ENCODE results near the gene MAP7.
"Not testable (repeated sequence)": the region's sequence is repeated elsewhere in the genome, so short reads cannot be mapped to it uniquely, and the experiment has no call there.

The MAP7 gene

GRCh38 chr6:136550330-136551071 lies at the start of gene MAP7:
TSS of gene MAP7 (minus strand) at chr6:136550422. CDS start at chr6:136550408, 14 bp downstream.
- peak; percentile 70 for DNase-seq

GRCh38 chr6:136599329-136600011 lies 49.2 kb upstream of the MAP7 start:
- DNase-seq, result no peak

DNA sequence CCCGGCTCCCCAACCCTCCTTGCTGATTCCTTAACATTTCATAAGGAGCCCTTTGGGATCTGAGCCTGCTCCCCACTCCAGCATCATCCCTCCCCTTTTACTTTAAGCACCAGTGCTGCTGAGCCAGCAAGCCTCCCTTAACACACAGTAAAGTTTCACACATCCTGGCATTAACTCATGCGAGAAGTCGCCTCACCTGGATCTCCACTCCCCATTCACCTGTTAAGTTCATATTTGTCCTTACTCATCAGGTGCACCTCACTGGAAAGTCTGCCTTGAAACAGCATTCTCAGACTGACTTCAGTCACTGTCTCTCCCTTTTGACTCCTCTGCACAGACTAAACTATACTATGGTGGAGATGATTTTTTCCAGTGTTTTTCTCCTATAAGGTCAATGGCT lies 47.8 kb upstream of the MAP7 start:
- no peak for DNase-seq

GRCh38 chr6:136594671-136595070 lies 44.4 kb upstream of the MAP7 start:
- no peak for DNase-seq

GRCh38 chr6:136593748-136594490 lies 43.7 kb upstream of the MAP7 start:
- no peak for DNase-seq

- DNase-seq, result no peak
These were observed 42.9 kb upstream of the MAP7 start for GRCh38 chr6:136592930-136593673.

- DNase-seq, result no peak
These were observed 41.4 kb upstream of the MAP7 start for GRCh38 chr6:136591617-136592016.

DNA sequence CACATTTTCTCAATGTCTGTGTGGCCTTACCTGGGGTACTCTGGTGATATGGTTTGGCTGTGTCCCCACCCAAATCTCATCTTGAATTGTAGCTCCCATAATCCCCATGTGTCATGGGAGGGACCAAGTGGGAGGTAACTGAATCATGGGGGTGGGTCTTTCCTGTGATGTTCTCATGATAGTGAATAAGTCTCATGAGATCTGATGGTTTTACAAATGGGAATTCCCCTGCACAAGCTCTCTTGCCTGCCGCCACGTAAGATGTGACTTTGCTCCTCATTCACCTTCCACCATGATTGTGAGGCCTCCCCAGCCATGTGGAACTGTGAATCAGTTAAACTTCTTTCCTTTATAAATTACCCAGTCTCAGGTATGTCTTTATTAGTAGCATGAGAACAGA lies 40.6 kb upstream of the MAP7 start:
- DNase-seq, result not testable (repeated sequence)

GRCh38 chr6:136587527-136587926 lies 37.3 kb upstream of the MAP7 start:
- DNase-seq, result no peak

- no peak for DNase-seq
These were observed 36.1 kb upstream of the MAP7 start for GRCh38 chr6:136586295-136586694.

GRCh38 chr6:136585523-136585922 lies 35.3 kb upstream of the MAP7 start:
- DNase-seq, result not testable (repeated sequence)

- not testable (repeated sequence) for DNase-seq
These were observed 34.1 kb upstream of the MAP7 start for GRCh38 chr6:136584290-136584689.

GRCh38 chr6:136582711-136583471 lies 32.7 kb upstream of the MAP7 start:
- DNase-seq, result no peak

- DNase-seq, result no peak
These were observed 29.6 kb upstream of the MAP7 start for GRCh38 chr6:136579800-136580199.

DNA sequence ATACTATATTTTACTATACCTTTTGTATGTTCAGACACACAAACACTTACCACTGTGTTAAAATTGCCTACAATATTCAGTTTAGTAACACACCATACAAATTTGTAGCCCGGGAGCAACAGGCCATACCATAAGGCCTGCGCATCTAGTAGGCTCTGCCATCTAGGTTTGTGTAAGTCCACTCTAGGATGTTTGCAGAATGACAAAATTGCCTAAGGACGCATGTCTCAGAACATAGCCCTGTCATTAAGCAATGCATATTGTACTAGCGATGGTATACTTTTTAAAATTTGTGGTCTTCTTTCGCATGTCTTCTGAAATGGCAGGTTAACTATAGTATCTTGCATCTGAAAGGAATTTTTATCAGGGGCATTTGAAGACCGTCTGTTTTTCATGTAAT lies 26.6 kb upstream of the MAP7 start:
- DNase-seq, result no peak

DNA sequence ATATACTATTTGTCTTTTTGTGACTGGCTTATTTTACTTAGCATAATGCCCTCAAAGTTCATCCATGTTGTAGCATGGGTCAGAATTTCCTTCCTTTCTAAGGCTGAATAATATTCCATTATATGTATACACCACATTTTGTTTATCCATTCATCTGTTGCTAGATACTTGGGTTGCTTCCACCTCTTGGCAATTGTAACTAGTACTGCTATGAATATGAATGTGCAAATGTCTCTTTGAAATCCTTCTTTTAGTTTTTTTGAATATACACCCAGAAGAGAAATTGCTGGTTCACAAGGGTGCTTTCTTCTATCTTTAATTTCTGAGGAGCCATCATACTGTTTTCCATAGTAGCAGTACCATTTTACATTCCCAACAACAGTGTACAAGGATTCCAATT lies 21.3 kb upstream of the MAP7 start:
- DNase-seq, result no peak

- DNase-seq, result no peak
These were observed 20.8 kb upstream of the MAP7 start for GRCh38 chr6:136571065-136571464.

DNA sequence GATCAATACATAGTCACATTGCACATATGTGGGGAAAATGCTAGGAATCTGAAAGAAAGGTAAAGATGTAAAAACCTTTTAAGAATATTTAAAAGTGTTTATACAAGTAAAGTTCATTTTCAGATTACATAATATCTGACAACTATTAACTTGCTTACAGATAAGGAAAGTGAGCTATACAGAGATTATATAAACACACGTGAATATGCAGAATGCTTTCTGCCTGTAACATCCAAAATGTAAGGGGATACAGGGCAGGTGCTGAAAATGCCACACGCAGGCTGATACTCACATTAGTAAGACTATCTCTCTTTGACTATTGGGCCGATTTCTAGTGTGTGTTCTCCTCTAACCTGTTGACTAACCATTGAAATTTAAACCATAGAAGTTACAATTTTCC lies 17.9 kb upstream of the MAP7 start:
- DNase-seq, result no peak

DNA sequence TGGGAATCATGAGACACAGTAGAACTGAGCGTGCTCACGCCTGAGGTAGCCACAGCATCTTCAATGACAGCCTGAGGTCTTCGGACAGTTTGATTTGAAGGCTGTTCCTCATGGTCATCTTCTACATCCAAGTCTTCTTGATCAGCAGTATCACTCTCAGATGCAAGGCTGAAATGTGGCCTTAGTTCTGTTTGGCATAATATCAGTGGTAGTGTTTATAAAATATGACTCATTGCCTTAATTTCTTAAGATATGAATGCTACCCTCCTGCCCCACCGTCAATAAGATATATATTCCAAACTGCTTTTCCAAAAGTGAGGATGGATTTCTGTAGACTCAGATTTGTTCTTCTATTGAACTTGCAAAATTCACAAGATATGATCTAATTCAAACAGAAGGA lies 17.5 kb upstream of the MAP7 start:
- no peak for DNase-seq

DNA sequence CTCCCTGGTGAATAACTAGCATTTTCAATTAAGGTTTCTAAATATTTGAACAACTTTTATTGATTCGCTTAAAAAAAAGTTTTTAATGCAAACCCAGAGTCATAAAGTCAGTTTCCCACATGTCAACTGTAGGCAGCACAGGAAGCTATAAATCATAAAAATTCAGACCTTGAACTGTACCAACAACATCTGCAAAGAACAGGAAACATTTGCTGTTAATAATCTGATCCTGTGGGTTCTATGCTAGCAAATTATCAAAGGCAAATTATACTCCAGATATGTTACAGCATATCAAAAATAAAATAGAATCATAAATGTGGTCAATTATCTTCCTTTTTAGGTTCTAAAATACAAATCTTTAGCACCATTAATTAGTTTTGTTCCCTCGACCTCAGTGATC lies 16.6 kb upstream of the MAP7 start:
- DNase-seq, result no peak

- DNase-seq, result peak; percentile 48
These were observed 15.8 kb upstream of the MAP7 start for GRCh38 chr6:136566007-136566487.

GRCh38 chr6:136564180-136564579 lies 14.0 kb upstream of the MAP7 start:
- DNase-seq, result no peak

Measured in NCI-H2029 (cell line).